MCF 10A (cell line): ENCODE measurements around the gene AUTS2. TPM values are rescaled to one million over a fixed set of nuclear protein-coding genes. Genes with fewer than 3 reads are reported as not detected.

ENCODE experiments used
- BruUV-seq: library from RNA; stranded (reverse); fragments of 400-500 nt; replicated peaks from 2 replicates; lab custom pipeline; 2021; lab: Mats Ljungman, UMichigan
- CTCF ChIA-PET: fragments of 300-600 bp; sonication (Branson Sonifier 250); formaldehyde crosslinking; extraction: SDS; loops from one replicate; lab custom pipeline; 2021; ENCODE audit warnings: antibody characterized with exemption, inconsistent platforms; lab: Yijun Ruan, JAX
- POLR2A ChIA-PET: fragments of 300-600, 350-650 bp; sonication (Branson Sonifier 250); formaldehyde crosslinking; extraction: SDS; loops from one replicate; lab custom pipeline; 2020; ENCODE audit warnings: antibody characterized with exemption, inconsistent platforms; lab: Yijun Ruan, JAX
- DNase-seq: peaks from one replicate; pipeline ENCODE4 v3.0.0-alpha.2; 2018; ENCODE audit not compliant: unreplicated experiment
- H3K27ac Mint-ChIP-seq: one replicate; pipeline ENCODE4 v1.8.0; 2022; ENCODE audit warnings: mild to moderate bottlenecking, low read depth, mixed read lengths; ENCODE audit not compliant: unreplicated experiment
- H3K27me3 Mint-ChIP-seq: one replicate; pipeline ENCODE4 v1.8.0; 2022; ENCODE audit warnings: mixed read lengths; ENCODE audit not compliant: insufficient read depth, unreplicated experiment
- H3K36me3 Mint-ChIP-seq: one replicate; pipeline ENCODE4 v1.8.0; 2022; ENCODE audit warnings: mild to moderate bottlenecking, moderate library complexity, mixed read lengths; ENCODE audit not compliant: insufficient read depth, unreplicated experiment
- H3K4me1 Mint-ChIP-seq: one replicate; pipeline ENCODE4 v1.8.0; 2022; ENCODE audit warnings: mixed read lengths; ENCODE audit not compliant: insufficient read depth, unreplicated experiment
- H3K4me3 Mint-ChIP-seq: one replicate; pipeline ENCODE4 v1.8.0; 2022; ENCODE audit warnings: mild to moderate bottlenecking, moderate library complexity, mixed read lengths; ENCODE audit not compliant: unreplicated experiment
- H3K9me3 Mint-ChIP-seq: one replicate; pipeline ENCODE4 v1.8.0; 2022; ENCODE audit warnings: mixed read lengths; ENCODE audit not compliant: unreplicated experiment
- CTCF ChIP-seq: fragments of 200-600 bp; IDR thresholded peaks from one replicate; pipeline ENCODE4 v1.8.0; 2022; ENCODE audit warnings: antibody characterized with exemption, mild to moderate bottlenecking; ENCODE audit not compliant: unreplicated experiment
- intact Hi-C: fragments of 100-400 bp; cut with micrococcal nuclease; formaldehyde crosslinking; loops from 2 replicates; pipeline ENCODE4 v1.14.1; 2022
- total RNA-seq: library from RNA; stranded (reverse); gene quantifications from 2 replicates; pipeline ENCODE4 v1.2.3, GENCODE V29; 2022

The AUTS2 gene
- total RNA-seq, 1 experiment from 2014 or later, result 1.3 TPM

DNA sequence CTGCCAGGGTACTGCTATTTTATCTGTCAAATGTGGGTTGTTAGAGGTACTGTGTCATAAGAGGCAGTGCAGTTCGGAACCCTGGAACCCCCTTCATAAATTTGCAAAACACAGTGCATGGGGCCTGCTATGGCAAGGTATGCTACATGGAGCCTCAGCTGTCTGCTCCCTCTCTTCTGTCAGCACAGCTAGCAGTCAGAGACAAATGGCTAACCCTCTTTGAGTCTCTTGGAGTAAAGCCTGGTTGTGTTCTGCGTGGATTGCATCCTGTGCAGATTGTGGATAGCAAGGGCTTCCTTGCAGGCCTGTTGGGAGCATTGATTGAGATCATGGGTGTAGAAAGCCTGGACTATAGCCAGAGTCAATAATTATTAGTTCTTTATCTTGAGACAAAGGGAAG, 397.8 kb downstream of the AUTS2 start:
- no TSS peak for BruUV-seq
- no peaks in the 10 kb centered on the region for H3K4me1 Mint-ChIP-seq
- POLR2A ChIA-PET, result no interaction called here
- no peaks in the 10 kb centered on the region for H3K27me3 Mint-ChIP-seq
- peaks cover 27% of the 10 kb centered on the region for H3K9me3 Mint-ChIP-seq
- H3K27ac Mint-ChIP-seq, result no peak overlapping the region
- H3K36me3 Mint-ChIP-seq, result peaks cover 4% of the 10 kb centered on the region
- TF ChIP-seq CTCF, result no peak
- CTCF ChIA-PET, result interaction anchor here (0.6 kb wide), 2 partner anchors 11 to 1643 kb away, joined by 3 to 4 read pairs; no protein-coding TSS in a partner anchor
- no peak overlapping the region for H3K4me3 Mint-ChIP-seq
- intact Hi-C loops, result no loop called here
- DNase-seq, result no peak

DNA sequence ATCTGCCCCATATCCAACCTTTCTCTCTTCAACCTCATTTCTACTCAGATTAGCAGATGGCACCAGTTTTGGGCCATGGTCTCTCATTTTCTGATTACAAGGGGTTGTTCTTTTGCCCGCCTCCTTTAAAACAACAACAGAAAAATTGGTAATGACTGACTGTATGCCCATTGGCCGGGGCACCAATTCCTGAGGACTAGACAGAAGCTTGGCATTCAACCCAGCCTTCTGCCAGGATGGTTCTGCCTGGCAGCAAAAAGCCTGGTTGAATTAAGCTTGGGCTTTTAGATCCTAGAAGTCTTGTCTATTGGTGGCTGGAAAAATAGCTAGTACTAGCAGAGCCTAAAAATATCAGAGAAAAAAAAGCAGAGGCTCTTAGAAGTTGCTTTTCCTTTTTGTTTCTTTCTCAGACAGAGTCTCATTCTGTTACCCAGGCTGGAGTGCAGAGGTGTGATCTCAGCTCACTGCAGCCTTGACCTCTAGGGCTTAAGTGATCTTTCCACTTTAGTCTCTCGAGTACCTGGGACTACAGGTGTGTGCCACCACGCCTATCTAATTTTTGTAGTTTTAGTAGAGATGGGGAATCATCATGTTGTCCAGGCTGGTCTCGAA, 402.6 kb downstream of the AUTS2 start:
- ChIA-PET POLR2A (no interaction called here), CTCF (interaction anchor here (0.6 kb wide), 1 partner anchor 1579 kb away, joined by 5 read pairs; no protein-coding TSS in a partner anchor)
- no peak for DNase-seq
- intact Hi-C loops, result no loop called here
- Mint-ChIP-seq H3K27me3 (no peaks in the 10 kb centered on the region), H3K36me3 (no peaks in the 10 kb centered on the region), H3K4me3 (no peak overlapping the region), H3K27ac (no peak overlapping the region), H3K4me1 (no peaks in the 10 kb centered on the region), H3K9me3 (peaks cover 16% of the 10 kb centered on the region)
- no TSS peak for BruUV-seq
- TF ChIP-seq CTCF, result no peak

GRCh38 chr7:70005480-70005879, 407.2 kb downstream of the AUTS2 start:
- Mint-ChIP-seq H3K27ac (no peak overlapping the region), H3K27me3 (no peaks in the 10 kb centered on the region), H3K4me3 (no peak overlapping the region), H3K36me3 (no peaks in the 10 kb centered on the region), H3K4me1 (no peaks in the 10 kb centered on the region), H3K9me3 (no peaks in the 10 kb centered on the region)
- intact Hi-C loops, result no loop called here
- DNase-seq, result no peak
- ChIA-PET POLR2A (no interaction called here), CTCF (no interaction called here)
- TF ChIP-seq CTCF, result no peak
- BruUV-seq, result no TSS peak

DNA sequence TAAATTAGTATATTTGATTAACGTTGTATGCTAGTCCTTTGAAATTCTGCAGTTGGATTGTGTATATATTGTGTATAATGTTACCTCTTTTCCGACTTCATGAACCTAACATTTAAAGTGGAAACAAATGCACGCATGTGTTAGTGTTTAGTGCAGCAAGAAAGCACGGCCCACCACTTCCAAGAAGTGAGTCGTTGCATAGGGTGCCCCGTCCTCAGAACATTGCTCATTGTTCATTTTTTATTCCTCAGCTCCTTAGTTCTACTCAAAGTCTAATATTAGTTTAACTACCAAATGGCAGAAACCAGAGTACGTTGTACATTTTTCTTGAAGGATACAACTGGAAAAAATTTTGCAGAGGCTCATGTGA, 407.6 kb downstream of the AUTS2 start:
- BruUV-seq, result no TSS peak
- CTCF ChIA-PET, result no interaction called here
- POLR2A ChIA-PET, result no interaction called here
- H3K27me3 Mint-ChIP-seq, result no peaks in the 10 kb centered on the region
- no peak overlapping the region for H3K4me3 Mint-ChIP-seq
- H3K4me1 Mint-ChIP-seq, result no peaks in the 10 kb centered on the region
- peaks cover under 1% of the 10 kb centered on the region for H3K9me3 Mint-ChIP-seq
- intact Hi-C loops, result no loop called here
- H3K27ac Mint-ChIP-seq, result no peak overlapping the region
- H3K36me3 Mint-ChIP-seq, result no peaks in the 10 kb centered on the region
- TF ChIP-seq CTCF, result no peak
- DNase-seq, result no peak
